A549 (cell line): Measurements from ENCODE around the gene TIAM2. TPM values are rescaled to one million over a fixed set of nuclear protein-coding genes. Genes with fewer than 3 reads are reported as not detected.

Experiments
- ATAC-seq, 2 experiments: fragments of 200-7000 bp in 1 of 2; fragments of >200 bp in 1 of 2; cut with Nextera tagmentation in 1 of 2; cut with Tn5 transposase in 1 of 2; 3 replicates each; pipeline versions ENCODE4 v1.8.0 to v1.9.1; 2018 to 2020; ENCODE audit warnings: mild to moderate bottlenecking in 1 of 2, moderate library complexity in 1 of 2
- CTCF ChIA-PET: fragments of 300-600 bp; sonication (Branson Sonifier 250); formaldehyde crosslinking; extraction: SDS; loops from one replicate; lab custom pipeline; 2021; ENCODE audit warnings: antibody characterized with exemption, inconsistent platforms; lab: Yijun Ruan, JAX
- POLR2A ChIA-PET: fragments of 350-600 bp; formaldehyde crosslinking; extraction: SDS; loops from one replicate; lab custom pipeline; 2021; ENCODE audit warnings: antibody characterized with exemption, inconsistent platforms; lab: Yijun Ruan, JAX
- DNase-seq, 2 experiments: peaks; one replicate each; pipeline versions ENCODE4 v3.0.0 to v3.0.0-alpha.2; 2011 to 2016; ENCODE audit warnings: low read depth in 1 of 2, low spot score in 1 of 2
- FAIRE-seq: peaks from 2 replicates; lab custom pipeline; 2011; peaks lifted over from hg19 to GRCh38; lab: Jason Lieb, UNC
- H3K27ac ChIP-seq, 2 experiments: fragments of >200 bp; sonication (Bioruptor Twin); formaldehyde crosslinking; 3 replicates each; pipeline ENCODE4 v1.5.1; 2016 to 2017
- H3K4me1 ChIP-seq: fragments of >200 bp; sonication (Bioruptor Twin); formaldehyde crosslinking; 3 replicates; pipeline ENCODE4 v1.6.1; 2016
- H3K4me2 ChIP-seq: fragments of >200 bp; sonication (Bioruptor Twin); formaldehyde crosslinking; 3 replicates; pipeline ENCODE4 v1.6.1; 2016
- H3K4me3 ChIP-seq: fragments of >200 bp; sonication (Bioruptor Twin); formaldehyde crosslinking; 3 replicates; pipeline ENCODE4 v1.5.1; 2016
- H3K9me3 ChIP-seq: fragments of >200 bp; sonication (Bioruptor Twin); formaldehyde crosslinking; 3 replicates; pipeline ENCODE4 v1.6.1; 2016
- ATOH8 ChIP-seq: fragments of 250-450 bp; sonication (Bioruptor Pico); IDR thresholded peaks from 2 replicates; pipeline ENCODE4 v1.5.0; 2020; ENCODE audit warnings: low read depth, mild to moderate bottlenecking, moderate library complexity
- BHLHE40 ChIP-seq: IDR thresholded peaks from 2 replicates; pipeline ENCODE4 v1.6.1; 2012; ENCODE audit warnings: low read depth, low read length, inconsistent platforms
- CBX2 ChIP-seq: fragments of 200-600 bp; sonication (generic); IDR thresholded peaks from 2 replicates; pipeline ENCODE4 v1.6.1; 2016; ENCODE audit warnings: low read depth, mild to moderate bottlenecking, borderline replicate concordance
- CEBPB ChIP-seq, 2 experiments: fragments of >200 bp in 1 of 2; sonication (Bioruptor Twin) in 1 of 2; formaldehyde crosslinking in 1 of 2; IDR thresholded peaks; 2 replicates each; pipeline ENCODE4 v1.6.1; 2012 to 2016
- CHD4 ChIP-seq: fragments of 200-600 bp; sonication (generic); IDR thresholded peaks from 2 replicates; pipeline ENCODE4 v1.6.1; 2016; ENCODE audit warnings: antibody characterized with exemption, mild to moderate bottlenecking, borderline replicate concordance
- E2F6 ChIP-seq: IDR thresholded peaks from 2 replicates; pipeline ENCODE4 v1.6.1; 2012; ENCODE audit warnings: low read depth, borderline replicate concordance
- EHF ChIP-seq: fragments of 250-450 bp; sonication (Bioruptor Pico); IDR thresholded peaks from 2 replicates; pipeline ENCODE4 v1.5.0; 2020; ENCODE audit warnings: mild to moderate bottlenecking
- FOSB ChIP-seq: fragments of 250-450 bp; sonication (Bioruptor Pico); IDR thresholded peaks from 2 replicates; pipeline ENCODE4 v1.5.0; 2020; ENCODE audit warnings: mild to moderate bottlenecking, moderate library complexity
- HEYL ChIP-seq: fragments of 250-450 bp; sonication (Bioruptor Pico); IDR thresholded peaks from 2 replicates; pipeline ENCODE4 v1.8.0; 2021; ENCODE audit warnings: mild to moderate bottlenecking, moderate library complexity
- HMGXB4 ChIP-seq: fragments of 250-450 bp; sonication (Bioruptor Pico); IDR thresholded peaks from 2 replicates; pipeline ENCODE4 v1.5.0; 2021; ENCODE audit warnings: mild to moderate bottlenecking, moderate library complexity, borderline replicate concordance
- JUN ChIP-seq, 2 experiments: fragments of >200 bp; sonication (Bioruptor Twin); formaldehyde crosslinking; IDR thresholded peaks; 2 replicates in 1 of 2; 3 replicates in 1 of 2; pipeline ENCODE4 v1.6.1; 2016 to 2017
- KDM1A ChIP-seq: fragments of 200-600 bp; sonication (generic); IDR thresholded peaks from 2 replicates; pipeline ENCODE4 v1.6.1; 2016; ENCODE audit warnings: low read depth, mild to moderate bottlenecking
- MAFK ChIP-seq: fragments of 450-650 bp; IDR thresholded peaks from 2 replicates; pipeline ENCODE4 v1.6.1; 2014; ENCODE audit not compliant: partially characterized antibody
- MAX ChIP-seq: IDR thresholded peaks from 2 replicates; pipeline ENCODE4 v1.6.1; 2012
- NPAS2 ChIP-seq: fragments of 250-450 bp; sonication (Bioruptor Pico); IDR thresholded peaks from 2 replicates; pipeline ENCODE4 v1.8.0; 2022; ENCODE audit warnings: mild to moderate bottlenecking, moderate library complexity, borderline replicate concordance
- PBX3 ChIP-seq: IDR thresholded peaks from 2 replicates; pipeline ENCODE4 v1.6.1; 2012
- PHF8 ChIP-seq: fragments of 200-600 bp; sonication (generic); IDR thresholded peaks from 2 replicates; pipeline ENCODE4 v1.6.1; 2016; ENCODE audit warnings: low read depth, mild to moderate bottlenecking, antibody characterized with exemption, moderate library complexity, borderline replicate concordance
- RCOR1 ChIP-seq: fragments of 150-350 bp; IDR thresholded peaks from 2 replicates; pipeline ENCODE4 v1.6.1; 2014; ENCODE audit warnings: antibody characterized with exemption, low read length, low read depth
- RNF2 ChIP-seq: fragments of 200-600 bp; sonication (generic); IDR thresholded peaks from 2 replicates; pipeline ENCODE4 v1.6.1; 2016; ENCODE audit warnings: low read depth, mild to moderate bottlenecking, antibody characterized with exemption, moderate library complexity, borderline replicate concordance
- SMC3 ChIP-seq: fragments of >200 bp; sonication (Bioruptor Twin); formaldehyde crosslinking; IDR thresholded peaks from 3 replicates; pipeline ENCODE4 v1.6.1; 2018; ENCODE audit warnings: inconsistent platforms
- ZFP36 ChIP-seq: fragments of 450-650 bp; IDR thresholded peaks from 2 replicates; pipeline ENCODE4 v1.6.1; 2014; ENCODE audit warnings: borderline replicate concordance; ENCODE audit not compliant: partially characterized antibody
- ZNF302 ChIP-seq: fragments of 250-450 bp; sonication (Bioruptor Pico); IDR thresholded peaks from 2 replicates; pipeline ENCODE4 v1.9.0; 2021; ENCODE audit warnings: inconsistent platforms, mild to moderate bottlenecking, moderate library complexity
- ZSCAN20 ChIP-seq: fragments of 250-450 bp; sonication (Bioruptor Pico); IDR thresholded peaks from 2 replicates; pipeline ENCODE4 v1.8.0; 2022; ENCODE audit warnings: mild to moderate bottlenecking, moderate library complexity
- WGBS: methylation state at CpG from one replicate; pipeline ENCODE4 v1.1.6; 2017; ENCODE audit errors: missing lambda C conversion rate; 5-methylcytosine and 5-hydroxymethylcytosine counted together
- polyA plus RNA-seq, 4 experiments: library from polyadenylated mRNA; depleted of rRNA in 3 of 4; stranded (reverse); fragments of >200 nt; fragmentation: RNase III in 1 of 4; extraction: RNeasy Plus Mini Kit Qiagen cat#74134 plus additional on column Dnase treatment in 1 of 4; gene quantifications; 2 replicates in 3 of 4; 3 replicates in 1 of 4; pipeline ENCODE4 v1.2.3, GENCODE V29; 2011 to 2017

Gene TIAM2
- polyA plus RNA-seq, 2 of the 4 experiments (the other 2 are of a cell fraction): 2.5 to 3.1 TPM

- POLR2A ChIA-PET: no interaction called here
- ATAC-seq (no peak), FAIRE-seq (no peak), DNase-seq (no peak)
- H3K4me3 ChIP-seq: no peak overlapping the region
- TF ChIP-seq ZSCAN20 (CRISPR knock-in tag) (no peak), CBX2 (no peak), MAX (no peak), CEBPB (IDR thresholded peaks at IDR 0.05) (no peak), RCOR1 (no peak), ZNF302 (CRISPR knock-in tag) (no peak), SMC3 (no peak), E2F6 (no peak), MAFK (no peak), CHD4 (no peak)
- 94% methylated on average over 3 of the region's 3 CpGs for WGBS
- CTCF ChIA-PET: no interaction called here
- H3K4me2 ChIP-seq: no peak overlapping the region
- peaks cover 24% of the 10 kb centered on the region for H3K4me1 ChIP-seq
- H3K9me3 ChIP-seq: no peaks in the 10 kb centered on the region
- no peak overlapping the region; a peak in 1 of 6 replicates for H3K27ac ChIP-seq
Measured at GRCh38 chr6:155008625-155009024, 13.5 kb downstream of the TIAM2 start.

DNA sequence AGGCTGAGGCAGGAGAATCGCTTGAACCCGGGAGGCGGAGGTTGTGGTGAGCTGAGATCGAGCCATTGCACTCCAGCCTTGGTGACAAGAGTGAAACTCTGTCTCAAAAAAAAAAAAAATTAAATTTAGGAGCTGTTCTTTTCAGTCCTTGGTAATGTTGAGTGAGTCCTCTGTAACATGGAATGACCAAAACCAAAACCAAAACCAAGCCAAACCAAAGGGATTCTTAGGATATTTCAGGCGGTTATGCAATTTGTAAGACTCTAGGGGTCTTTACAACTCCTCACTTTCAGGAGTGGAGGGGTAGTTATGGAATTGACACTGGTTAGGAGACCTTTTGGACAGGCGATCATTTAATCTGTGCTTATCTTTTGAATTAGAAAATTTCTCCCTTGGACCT lies 15.8 kb downstream of the TIAM2 start:
- no peak for FAIRE-seq
- no peak for DNase-seq
- H3K4me1 ChIP-seq: peaks cover 47% of the 10 kb centered on the region
- ChIA-PET CTCF (no interaction called here), POLR2A (interaction anchor here (1.2 kb wide), 1 partner anchor 16 kb away, joined by 3 read pairs; no protein-coding TSS in a partner anchor)
- ATAC-seq: no peak
- no peak overlapping the region for H3K4me3 ChIP-seq
- peak overlapping the region in 1 of 2 experiments; percentile 21; a peak in 2 of 6 replicates for H3K27ac ChIP-seq
- no peak for TF ChIP-seq KDM1A
- no peak for TF ChIP-seq EHF (CRISPR knock-in tag)
- no peak for TF ChIP-seq ZFP36
- TF ChIP-seq ZSCAN20 (CRISPR knock-in tag): no peak
- TF ChIP-seq HEYL (CRISPR knock-in tag): no peak
- no peak for TF ChIP-seq FOSB
- no peak for TF ChIP-seq ZNF302 (CRISPR knock-in tag)
- TF ChIP-seq BHLHE40: no peak
- TF ChIP-seq JUN (IDR thresholded peaks at IDR 0.05): no peak
- TF ChIP-seq MAX: no peak
- no peak for TF ChIP-seq NPAS2 (CRISPR knock-in tag)
- TF ChIP-seq RNF2: no peak
- no peak for TF ChIP-seq ATOH8 (CRISPR knock-in tag)
- TF ChIP-seq PHF8: no peak
- TF ChIP-seq PBX3: no peak
- no peak for TF ChIP-seq HMGXB4 (CRISPR knock-in tag)
- WGBS: 95% methylated on average over 5 of the region's 6 CpGs
- no peaks in the 10 kb centered on the region for H3K9me3 ChIP-seq
- peak overlapping the region; percentile 53; the same call in 1 of the 3 replicates for H3K4me2 ChIP-seq
